Activated naive CD8-positive, alpha-beta T cell treated with anti-CD3 and anti-CD28 coated beads, Interleukin-2, amount 50 U/mL, for 24 hours (primary cell): Measurements from ENCODE around the gene SHC2.
"Not testable (repeated sequence)": the region's sequence is repeated elsewhere in the genome, so short reads cannot be mapped to it uniquely, and the experiment has no call there.

ENCODE experiments used
- ATAC-seq: fragments of 150-1000 bp; cut with Tn5 transposase; one replicate; pipeline ENCODE4 v1.10.0; 2021
- DNase-seq: peaks from one replicate; pipeline ENCODE4 v3.0.0; 2021
- H3K27ac Mint-ChIP-seq: one replicate; pipeline ENCODE4 v1.8.0; 2021; ENCODE audit warnings: mild to moderate bottlenecking, mixed read lengths
- H3K27me3 Mint-ChIP-seq: one replicate; pipeline ENCODE4 v1.8.0; 2021; ENCODE audit warnings: mixed read lengths
- H3K36me3 Mint-ChIP-seq: one replicate; pipeline ENCODE4 v1.8.0; 2021; ENCODE audit warnings: low read depth, mixed read lengths
- H3K4me1 Mint-ChIP-seq: one replicate; pipeline ENCODE4 v1.8.0; 2021; ENCODE audit warnings: mixed read lengths
- H3K4me3 Mint-ChIP-seq: one replicate; pipeline ENCODE4 v1.8.0; 2021; ENCODE audit warnings: mild to moderate bottlenecking, moderate library complexity, mixed read lengths
- H3K9me3 Mint-ChIP-seq: one replicate; pipeline ENCODE4 v1.8.0; 2021; ENCODE audit warnings: mixed read lengths

Gene SHC2

GRCh38 chr19:406971-407510, 53.8 kb downstream of the SHC2 start:
- no peak for DNase-seq
- H3K4me3 Mint-ChIP-seq, result no peak overlapping the region
- H3K9me3 Mint-ChIP-seq, result no peaks in the 10 kb centered on the region
- ATAC-seq, result no peak
- H3K4me1 Mint-ChIP-seq, result peaks cover 4% of the 10 kb centered on the region
- H3K36me3 Mint-ChIP-seq, result no peaks in the 10 kb centered on the region
- no peak overlapping the region for H3K27ac Mint-ChIP-seq
- peaks cover 22% of the 10 kb centered on the region for H3K27me3 Mint-ChIP-seq

- no peak overlapping the region for H3K4me3 Mint-ChIP-seq
- no peak overlapping the region for H3K27ac Mint-ChIP-seq
- no peak for DNase-seq
- no peaks in the 10 kb centered on the region for H3K9me3 Mint-ChIP-seq
- ATAC-seq, result no peak
- peaks cover 4% of the 10 kb centered on the region for H3K4me1 Mint-ChIP-seq
- no peaks in the 10 kb centered on the region for H3K36me3 Mint-ChIP-seq
- H3K27me3 Mint-ChIP-seq, result peaks cover 22% of the 10 kb centered on the region
Measured at GRCh38 chr19:406135-406781, 54.6 kb downstream of the SHC2 start.

- Mint-ChIP-seq H3K4me3 (no peak overlapping the region), H3K9me3 (no peaks in the 10 kb centered on the region), H3K27me3 (peaks cover 22% of the 10 kb centered on the region), H3K4me1 (peaks cover 4% of the 10 kb centered on the region), H3K36me3 (no peaks in the 10 kb centered on the region), H3K27ac (no peak overlapping the region)
- DNase-seq (no peak), ATAC-seq (no peak)
Measured at GRCh38 chr19:405121-405965, 55.5 kb downstream of the SHC2 start.

DNA sequence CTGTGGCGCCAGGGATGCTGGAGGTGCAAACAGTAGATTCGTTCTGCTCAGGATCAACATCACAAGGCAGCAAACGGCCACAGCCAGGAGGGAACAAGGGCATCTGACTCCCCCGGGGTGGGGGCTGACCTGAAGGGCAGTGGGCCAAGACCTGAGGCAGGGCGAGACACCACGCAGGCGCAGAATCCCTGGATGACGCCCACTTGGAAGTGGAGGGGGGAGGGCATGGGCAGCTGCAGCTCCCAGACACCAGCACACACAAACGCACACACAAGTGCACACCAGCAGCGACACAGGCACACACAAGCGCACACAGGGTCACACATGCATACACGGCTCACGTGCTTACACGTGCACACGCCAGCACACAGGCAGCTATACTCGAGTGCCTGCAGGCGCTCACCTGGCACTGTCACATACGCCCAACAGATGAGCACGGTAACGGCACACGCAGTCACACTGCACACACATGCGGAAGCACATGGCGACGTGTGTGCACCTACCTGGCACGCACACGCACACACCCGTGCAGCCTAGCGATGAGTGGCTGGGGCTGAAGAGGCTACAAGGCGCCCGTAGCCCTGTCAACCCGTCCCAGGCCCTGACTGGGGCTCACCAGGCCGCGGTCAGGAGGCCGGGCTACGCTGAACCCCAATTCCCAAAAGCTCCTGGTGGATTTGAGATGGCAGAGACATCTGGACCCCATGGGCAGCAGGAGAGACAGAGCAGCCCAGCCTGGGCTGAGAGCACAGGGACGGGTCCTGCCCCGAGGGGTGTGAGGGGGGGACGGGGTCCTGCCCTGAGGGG, 57.4 kb downstream of the SHC2 start:
- DNase-seq (no peak), ATAC-seq (no peak)
- Mint-ChIP-seq H3K27ac (no peak overlapping the region), H3K36me3 (no peaks in the 10 kb centered on the region), H3K9me3 (no peaks in the 10 kb centered on the region), H3K4me1 (no peaks in the 10 kb centered on the region), H3K4me3 (no peak overlapping the region), H3K27me3 (peaks cover 12% of the 10 kb centered on the region)

DNA sequence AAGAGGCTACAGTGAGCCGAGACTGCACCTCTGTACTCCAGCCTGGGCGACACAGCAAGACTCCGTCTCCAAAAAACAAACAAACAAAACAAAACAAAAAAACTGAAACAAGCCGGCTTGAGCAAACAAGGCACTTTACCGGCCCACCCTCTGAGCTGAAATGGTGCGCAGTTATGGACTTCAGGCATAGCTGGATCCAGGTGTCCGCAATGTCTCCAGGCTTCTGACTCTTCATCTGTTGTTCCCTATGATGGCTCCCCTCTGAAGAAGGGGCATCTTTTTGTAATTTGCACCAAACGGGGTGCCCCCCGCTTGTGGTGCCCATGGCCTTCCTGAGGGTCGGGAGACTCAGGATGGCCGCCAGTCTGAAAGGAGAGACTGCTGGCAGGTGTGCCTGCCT, 58.0 kb downstream of the SHC2 start:
- no peak overlapping the region for H3K4me3 Mint-ChIP-seq
- H3K27ac Mint-ChIP-seq, result no peak overlapping the region

GRCh38 chr19:401866-402511, 58.8 kb downstream of the SHC2 start:
- H3K4me3 Mint-ChIP-seq, result no peak overlapping the region
- no peaks in the 10 kb centered on the region for H3K4me1 Mint-ChIP-seq
- H3K9me3 Mint-ChIP-seq, result no peaks in the 10 kb centered on the region
- no peak overlapping the region for H3K27ac Mint-ChIP-seq
- no peak for ATAC-seq
- H3K27me3 Mint-ChIP-seq, result peaks cover 12% of the 10 kb centered on the region
- no peak for DNase-seq
- H3K36me3 Mint-ChIP-seq, result no peaks in the 10 kb centered on the region

More for the DNA sequence above, 58.0 kb downstream of the SHC2 start:
- no peaks in the 10 kb centered on the region for H3K36me3 Mint-ChIP-seq
- ATAC-seq (no peak), DNase-seq (no peak)
- no peaks in the 10 kb centered on the region for H3K4me1 Mint-ChIP-seq
- peaks cover 12% of the 10 kb centered on the region for H3K27me3 Mint-ChIP-seq
- no peaks in the 10 kb centered on the region for H3K9me3 Mint-ChIP-seq

DNA sequence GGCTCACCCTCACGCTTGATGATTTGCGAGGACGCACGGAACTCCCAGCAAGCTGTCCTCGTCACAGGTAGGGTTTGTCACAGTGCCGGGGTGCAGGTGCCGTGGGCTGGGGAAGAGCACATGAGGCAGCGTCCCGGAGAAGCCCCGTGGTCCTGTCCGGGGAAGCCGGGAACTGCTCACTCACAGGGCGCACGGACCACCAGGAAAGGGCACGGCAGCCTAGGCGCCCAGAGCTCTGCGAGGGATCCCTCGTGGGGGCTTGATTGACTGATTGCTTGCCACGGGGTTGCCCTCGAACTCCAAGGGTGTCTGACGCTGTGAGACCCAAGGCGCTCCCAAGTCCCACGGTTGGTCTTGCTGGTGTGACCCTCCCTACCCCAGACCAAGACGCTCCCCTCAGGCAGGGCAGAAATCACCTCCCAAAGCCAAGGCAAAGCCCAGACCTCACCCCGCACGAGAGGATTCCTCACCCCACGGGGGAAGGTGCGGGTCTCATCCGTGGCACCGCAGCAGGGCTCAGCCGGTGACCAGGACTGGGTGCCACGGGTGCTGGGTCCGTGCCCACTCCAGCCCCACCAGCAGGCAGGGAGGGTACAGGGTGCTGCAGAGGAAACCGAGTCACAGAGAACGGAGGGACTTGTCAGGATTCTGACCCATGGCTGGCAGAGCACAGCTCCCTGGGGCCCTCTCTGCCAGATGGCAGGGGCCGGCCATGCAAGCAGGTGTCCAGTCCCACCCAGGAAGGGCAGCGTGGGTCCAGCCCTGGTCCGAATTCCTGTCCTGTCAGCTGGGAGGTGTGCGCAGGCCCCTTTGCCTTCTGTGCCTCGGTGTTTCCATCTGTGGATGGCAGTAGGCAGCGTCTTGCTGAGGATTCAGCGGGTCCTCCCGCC, 59.6 kb downstream of the SHC2 start:
- no peak overlapping the region for H3K4me3 Mint-ChIP-seq
- no peaks in the 10 kb centered on the region for H3K36me3 Mint-ChIP-seq
- no peak for DNase-seq
- H3K4me1 Mint-ChIP-seq, result no peaks in the 10 kb centered on the region
- no peak for ATAC-seq
- H3K27me3 Mint-ChIP-seq, result peaks cover 12% of the 10 kb centered on the region
- no peaks in the 10 kb centered on the region for H3K9me3 Mint-ChIP-seq
- no peak overlapping the region for H3K27ac Mint-ChIP-seq

DNA sequence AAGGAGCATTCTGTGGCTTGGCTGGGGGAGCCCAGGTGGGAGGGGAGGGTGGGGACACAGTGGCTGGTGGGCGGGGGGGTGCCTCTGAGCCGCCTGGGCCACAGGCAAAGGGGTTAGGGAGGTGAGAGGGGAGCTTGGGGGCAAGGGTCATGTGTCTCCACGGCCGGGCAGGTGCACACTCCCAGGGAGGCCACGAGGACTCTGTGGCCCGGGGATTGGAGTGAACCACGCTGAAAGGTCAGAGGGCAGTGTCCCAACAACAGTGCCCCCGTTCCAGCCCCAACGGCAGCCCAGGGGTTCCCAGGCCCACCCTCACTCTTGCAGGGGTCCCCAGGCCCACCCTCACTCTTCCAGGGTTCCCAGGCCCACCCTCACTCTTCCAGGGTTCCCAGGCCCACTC, 61.5 kb downstream of the SHC2 start:
- no peak for ATAC-seq

DNA sequence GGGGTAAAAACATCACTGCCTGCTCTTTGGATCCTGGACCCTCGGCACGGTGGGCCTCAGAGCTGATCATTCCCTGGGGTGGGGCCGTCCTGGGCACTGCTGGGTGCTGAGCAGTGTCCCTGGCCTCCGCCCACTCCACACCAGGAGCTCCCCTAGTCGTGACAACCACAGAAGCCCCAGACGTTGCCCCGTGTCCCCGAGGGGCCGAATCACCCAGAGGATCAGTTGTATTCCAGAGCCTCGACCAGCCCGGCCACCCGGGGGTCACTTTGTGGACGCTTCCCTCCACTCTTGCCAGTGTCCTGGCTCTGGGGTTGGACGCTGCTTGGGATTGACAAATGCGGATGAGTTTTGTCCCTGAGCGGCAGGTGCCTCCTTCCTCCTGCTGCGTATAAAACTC, 62.1 kb downstream of the SHC2 start:
- Mint-ChIP-seq H3K4me1 (no peaks in the 10 kb centered on the region), H3K27me3 (peaks cover 8% of the 10 kb centered on the region), H3K9me3 (peaks cover 5% of the 10 kb centered on the region), H3K4me3 (no peak overlapping the region), H3K27ac (no peak overlapping the region), H3K36me3 (peaks cover 4% of the 10 kb centered on the region)
- ATAC-seq, result no peak
- no peak for DNase-seq

More for the DNA sequence above, 61.5 kb downstream of the SHC2 start:
- H3K27me3 Mint-ChIP-seq, result peaks cover 8% of the 10 kb centered on the region
- peaks cover 2% of the 10 kb centered on the region for H3K36me3 Mint-ChIP-seq
- no peak for DNase-seq
- no peaks in the 10 kb centered on the region for H3K4me1 Mint-ChIP-seq
- no peak overlapping the region for H3K27ac Mint-ChIP-seq
- H3K9me3 Mint-ChIP-seq, result peaks cover 5% of the 10 kb centered on the region
- H3K4me3 Mint-ChIP-seq, result no peak overlapping the region

DNA sequence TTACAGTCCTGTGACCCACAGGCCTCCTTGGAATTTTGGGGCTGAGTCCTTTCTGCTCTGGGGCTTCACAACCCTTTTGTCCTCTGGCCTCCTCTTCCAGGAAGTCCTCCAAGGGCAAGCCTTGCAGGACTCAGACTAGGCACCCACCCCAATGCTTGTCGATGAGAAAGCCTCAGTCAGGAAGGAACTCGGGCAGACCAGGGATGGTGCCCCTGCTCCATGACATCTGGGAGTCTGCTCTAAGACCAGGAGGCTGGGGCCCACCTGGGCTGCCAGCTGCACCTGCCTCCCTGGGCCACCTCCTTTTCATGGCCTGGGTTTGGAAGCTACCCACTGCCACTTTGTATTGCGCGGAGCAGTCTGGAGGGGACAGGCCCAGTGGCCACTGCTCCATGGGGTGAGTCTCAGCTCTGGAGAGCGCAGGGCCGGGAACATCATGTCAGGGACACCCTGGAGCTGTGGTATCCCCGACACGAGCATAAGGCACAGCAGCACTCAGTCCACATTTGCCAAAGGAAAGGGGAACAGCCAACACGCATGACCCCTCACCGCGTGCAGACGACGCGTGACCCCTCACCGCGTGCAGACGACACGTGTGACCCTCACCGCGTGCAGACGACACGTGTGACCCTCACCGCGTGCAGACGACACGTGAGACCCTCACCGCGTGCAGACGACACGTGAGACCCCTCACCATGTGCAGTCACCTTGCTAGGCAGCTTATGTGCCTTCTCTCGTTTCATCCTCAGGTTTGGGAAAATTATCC, 62.7 kb downstream of the SHC2 start:
- H3K9me3 Mint-ChIP-seq, result peaks cover 8% of the 10 kb centered on the region
- H3K4me3 Mint-ChIP-seq, result no peak overlapping the region
- H3K27me3 Mint-ChIP-seq, result peaks cover 7% of the 10 kb centered on the region
- DNase-seq (no peak), ATAC-seq (no peak)
- H3K4me1 Mint-ChIP-seq, result peaks cover under 1% of the 10 kb centered on the region
- H3K36me3 Mint-ChIP-seq, result peaks cover 4% of the 10 kb centered on the region
- H3K27ac Mint-ChIP-seq, result no peak overlapping the region

GRCh38 chr19:397321-397720, 63.5 kb downstream of the SHC2 start:
- H3K36me3 Mint-ChIP-seq, result peaks cover 4% of the 10 kb centered on the region
- peaks cover 13% of the 10 kb centered on the region for H3K9me3 Mint-ChIP-seq
- no peak for DNase-seq
- no peak overlapping the region for H3K27ac Mint-ChIP-seq
- peaks cover 3% of the 10 kb centered on the region for H3K27me3 Mint-ChIP-seq
- H3K4me3 Mint-ChIP-seq, result no peak overlapping the region
- H3K4me1 Mint-ChIP-seq, result peaks cover 6% of the 10 kb centered on the region
- ATAC-seq, result no peak

GRCh38 chr19:395467-395866, 65.4 kb downstream of the SHC2 start:
- ATAC-seq (no peak), DNase-seq (no peak)
- H3K9me3 Mint-ChIP-seq, result peaks cover 13% of the 10 kb centered on the region
- H3K27ac Mint-ChIP-seq, result peak overlapping the region; percentile 39
- H3K36me3 Mint-ChIP-seq, result peaks cover 4% of the 10 kb centered on the region
- no peak overlapping the region for H3K4me3 Mint-ChIP-seq
- peaks cover 13% of the 10 kb centered on the region for H3K4me1 Mint-ChIP-seq
- H3K27me3 Mint-ChIP-seq, result peaks cover 3% of the 10 kb centered on the region

DNA sequence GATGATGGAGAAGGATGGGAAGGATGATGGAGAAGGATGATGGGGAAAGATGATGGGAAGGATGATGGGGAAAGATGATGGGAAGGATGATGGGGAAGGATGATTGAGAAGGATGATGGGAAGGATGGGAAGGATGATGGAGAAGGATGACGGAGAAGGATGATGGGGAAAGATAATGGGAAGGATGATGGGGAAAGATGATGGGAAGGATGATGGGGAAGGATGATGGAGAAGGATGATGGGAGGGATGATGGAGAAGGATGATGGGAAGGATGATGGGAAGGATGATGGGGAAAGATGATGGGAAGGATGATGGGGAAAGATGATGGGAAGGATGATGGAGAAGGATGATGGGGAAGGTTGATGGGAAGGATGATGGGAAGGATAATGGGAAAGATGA, 66.0 kb downstream of the SHC2 start:
- H3K4me3 Mint-ChIP-seq, DNase-seq, ATAC-seq, H3K27me3 Mint-ChIP-seq, H3K36me3 Mint-ChIP-seq, H3K27ac Mint-ChIP-seq: not testable (repeated sequence)
- peaks cover 13% of the 10 kb centered on the region for H3K9me3 Mint-ChIP-seq
- peaks cover 13% of the 10 kb centered on the region for H3K4me1 Mint-ChIP-seq
